Measurements from ENCODE around the gene SLC9A8.

DNA sequence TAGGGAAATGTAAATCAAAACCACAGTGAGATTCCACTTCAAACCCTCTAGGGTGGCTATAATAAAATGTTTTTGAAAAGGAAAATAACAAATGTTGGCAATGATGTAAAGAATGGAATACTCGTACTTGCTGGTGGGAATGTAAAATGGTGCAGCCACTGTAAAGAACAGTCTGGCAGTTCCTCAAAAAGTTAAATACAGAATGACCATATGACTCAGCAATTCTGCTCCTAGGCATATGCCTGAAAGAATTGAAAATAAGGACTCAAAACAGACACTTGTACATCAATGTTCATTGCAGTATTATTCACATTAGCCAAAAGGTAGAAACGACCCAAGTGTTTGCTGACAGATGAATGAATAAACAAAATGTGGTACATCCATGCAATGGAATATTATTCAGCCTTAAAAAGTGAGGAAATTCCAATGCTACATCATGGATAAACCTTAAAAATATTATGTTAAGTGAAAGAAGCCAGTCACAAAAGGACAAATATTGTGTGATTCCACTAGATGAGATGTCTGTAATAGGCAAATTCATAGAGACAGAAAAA lies 113.3 kb downstream of the SLC9A8 start:
- TF ChIP-seq, protein P1, sequence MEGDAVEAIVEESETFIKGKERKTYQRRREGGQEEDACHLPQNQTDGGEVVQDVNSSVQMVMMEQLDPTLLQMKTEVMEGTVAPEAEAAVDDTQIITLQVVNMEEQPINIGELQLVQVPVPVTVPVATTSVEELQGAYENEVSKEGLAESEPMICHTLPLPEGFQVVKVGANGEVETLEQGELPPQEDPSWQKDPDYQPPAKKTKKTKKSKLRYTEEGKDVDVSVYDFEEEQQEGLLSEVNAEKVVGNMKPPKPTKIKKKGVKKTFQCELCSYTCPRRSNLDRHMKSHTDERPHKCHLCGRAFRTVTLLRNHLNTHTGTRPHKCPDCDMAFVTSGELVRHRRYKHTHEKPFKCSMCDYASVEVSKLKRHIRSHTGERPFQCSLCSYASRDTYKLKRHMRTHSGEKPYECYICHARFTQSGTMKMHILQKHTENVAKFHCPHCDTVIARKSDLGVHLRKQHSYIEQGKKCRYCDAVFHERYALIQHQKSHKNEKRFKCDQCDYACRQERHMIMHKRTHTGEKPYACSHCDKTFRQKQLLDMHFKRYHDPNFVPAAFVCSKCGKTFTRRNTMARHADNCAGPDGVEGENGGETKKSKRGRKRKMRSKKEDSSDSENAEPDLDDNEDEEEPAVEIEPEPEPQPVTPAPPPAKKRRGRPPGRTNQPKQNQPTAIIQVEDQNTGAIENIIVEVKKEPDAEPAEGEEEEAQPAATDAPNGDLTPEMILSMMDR (IDR thresholded peaks at IDR 0.05) = no peak
- TF ChIP-seq EZH2 (IDR thresholded peaks at IDR 0.05; ENCODE audit: borderline replicate concordance, insufficient read depth, low read depth, low read length, poor library complexity, severe bottlenecking) = no peak

All from B cell (primary cell).